Stimulated activated CD8-positive, alpha-beta memory T cell treated with anti-CD3 and anti-CD28 coated beads, Interleukin-12 subunit alpha, Interleukin-12 subunit beta, amount 100 ng/mL, for 24 hours (primary cell): ENCODE data around the gene ZCCHC12.
A peak's percentile ranks its signal among the peaks of the same experiment; 100 is the strongest.
"Not testable (repeated sequence)": the region's sequence is repeated elsewhere in the genome, so short reads cannot be mapped to it uniquely, and the experiment has no call there.

Experiments used
- DNase-seq: peaks from one replicate; pipeline ENCODE4 v3.0.0-alpha.2; 2020; ENCODE audit errors: extremely low read depth

ZCCHC12 gene

GRCh38 chrX:118823263-118824172 lies at the start of gene ZCCHC12:
Gene ZCCHC12 (plus strand): TSS chrX:118823824. CDS start chrX:118825245, 1,421 bp downstream.
- DNase-seq, result no peak

- DNase-seq, result no peak
These were observed 44.0 kb upstream of the ZCCHC12 start for GRCh38 chrX:118779581-118779980.

- no peak for DNase-seq
These were observed 43.1 kb upstream of the ZCCHC12 start for GRCh38 chrX:118780509-118780908.

GRCh38 chrX:118780911-118781310 lies 42.7 kb upstream of the ZCCHC12 start:
- DNase-seq, result no peak

GRCh38 chrX:118795528-118796280 lies 27.9 kb upstream of the ZCCHC12 start:
- no peak for DNase-seq

- DNase-seq, result no peak
These were observed 20.8 kb upstream of the ZCCHC12 start for GRCh38 chrX:118802857-118803256.

GRCh38 chrX:118807151-118808017 lies 16.2 kb upstream of the ZCCHC12 start:
- no peak for DNase-seq

- DNase-seq, result not testable (repeated sequence)
These were observed 6.4 kb upstream of the ZCCHC12 start for GRCh38 chrX:118817257-118817656.

- no peak for DNase-seq
These were observed 628 bp downstream of the ZCCHC12 start for GRCh38 chrX:118824173-118824730.

- DNase-seq, result no peak
These were observed 1.6 kb downstream of the ZCCHC12 start for GRCh38 chrX:118825227-118825626.

- peak; percentile 23 for DNase-seq
These were observed 15.8 kb downstream of the ZCCHC12 start for GRCh38 chrX:118839334-118839958.

GRCh38 chrX:118847676-118848075 lies 24.1 kb downstream of the ZCCHC12 start:
- DNase-seq, result no peak

- no peak for DNase-seq
These were observed 30.0 kb downstream of the ZCCHC12 start for GRCh38 chrX:118853596-118853995.

GRCh38 chrX:118855681-118856310 lies 32.2 kb downstream of the ZCCHC12 start:
- DNase-seq, result no peak

- DNase-seq, result no peak
These were observed 33.4 kb downstream of the ZCCHC12 start for GRCh38 chrX:118857006-118857405.

GRCh38 chrX:118861338-118861737 lies 37.7 kb downstream of the ZCCHC12 start:
- no peak for DNase-seq

GRCh38 chrX:118862091-118862490 lies 38.5 kb downstream of the ZCCHC12 start:
- no peak for DNase-seq

- no peak for DNase-seq
These were observed 39.4 kb downstream of the ZCCHC12 start for GRCh38 chrX:118862979-118863378.

- DNase-seq, result no peak
These were observed 40.5 kb downstream of the ZCCHC12 start for GRCh38 chrX:118864063-118864635.

- DNase-seq, result no peak
These were observed 41.6 kb downstream of the ZCCHC12 start for GRCh38 chrX:118865231-118865630.
